HCT116 (cell line): ENCODE data around the gene STOML2. TPM values are rescaled to one million over a fixed set of nuclear protein-coding genes. Genes with fewer than 3 reads are reported as not detected.

Experiments used
- ATAC-seq: fragments of 200-7000 bp; cut with Tn5 transposase; 2 replicates; pipeline ENCODE4 v1.9.1; 2020; ENCODE audit warnings: mild to moderate bottlenecking, moderate library complexity
- BruUV-seq: library from RNA; stranded (reverse); fragments of 400-500 nt; replicated peaks from 2 replicates; lab custom pipeline; 2021; lab: Mats Ljungman, UMichigan
- CTCF ChIA-PET: fragments of 300-600 bp; sonication (Branson Sonifier 250); formaldehyde crosslinking; loops from one replicate; lab custom pipeline; 2021; ENCODE audit warnings: antibody characterized with exemption; lab: Charles Lee
- POLR2A ChIA-PET: fragments of 300-600, 350-600 bp; sonication (Branson Sonifier 250); formaldehyde crosslinking; loops from one replicate; lab custom pipeline; 2021; ENCODE audit warnings: antibody characterized with exemption; lab: Charles Lee
- RAD21 ChIA-PET, 2 experiments: fragments of 300-600 bp; sonication (Branson Sonifier 250); formaldehyde crosslinking; loops; one replicate each; lab custom pipeline; 2023; ENCODE audit warnings: low total read pairs in 2 of 2; ENCODE audit not compliant: uncharacterized antibody in 2 of 2, unreplicated experiment in 2 of 2, low non-redundant PET in 1 of 2; lab: Charles Lee
- DNase-seq: peaks from one replicate; pipeline ENCODE4 v3.0.0-alpha.2; 2010; ENCODE audit warnings: low read depth, low spot score
- H2AFZ ChIP-seq: fragments of 200-600 bp; shearing (Covaris generic), sonication (generic); 2 replicates; pipeline ENCODE4 v1.6.1; 2017; ENCODE audit warnings: low read depth, mixed run types, mixed read lengths, antibody characterized with exemption, low read length; ENCODE audit not compliant: poor library complexity, severe bottlenecking
- H3K27ac ChIP-seq: 2 replicates; pipeline ENCODE4 v1.5.1; 2012; ENCODE audit warnings: low read depth, low read length
- H3K27me3 ChIP-seq: fragments of 200-600 bp; sonication (generic); 2 replicates; pipeline ENCODE4 v1.6.1; 2016; ENCODE audit warnings: mixed run types, low read length, mixed read lengths; ENCODE audit not compliant: insufficient read depth
- H3K36me3 ChIP-seq, 2 experiments: fragments of 200-500 bp in 1 of 2; fragments of 200-600 bp in 1 of 2; sonication (Bioruptor generic) in 1 of 2; sonication (generic) in 1 of 2; 2 replicates each; pipeline versions ENCODE4 v1.5.1 to v1.6.1; 2014 to 2016; ENCODE audit warnings: low read length in 2 of 2, inconsistent platforms in 1 of 2, mixed read lengths in 1 of 2, mixed run types in 1 of 2; ENCODE audit not compliant: insufficient read depth in 2 of 2, control insufficient read depth in 1 of 2
- H3K4me1 ChIP-seq, 2 experiments: fragments of 200-600 bp in 1 of 2; sonication (generic) in 1 of 2; 2 replicates each; pipeline versions ENCODE4 v1.5.1 to v1.6.1; 2012 to 2017; ENCODE audit warnings: low read length in 2 of 2, inconsistent platforms in 1 of 2, mild to moderate bottlenecking in 1 of 2, mixed read lengths in 1 of 2, mixed run types in 1 of 2, moderate library complexity in 1 of 2; ENCODE audit not compliant: insufficient read depth in 2 of 2, control insufficient read depth in 1 of 2
- H3K4me2 ChIP-seq: fragments of 200-600 bp; sonication (generic); 2 replicates; pipeline ENCODE4 v1.6.1; 2017; ENCODE audit warnings: mixed run types, low read length, mixed read lengths
- H3K4me3 ChIP-seq, 2 experiments: fragments of 200-600 bp in 1 of 2; sonication (generic) in 1 of 2; replicated peaks in 1 of 2; 2 replicates each; pipeline ENCODE4 v1.5.1; 2011 to 2016; ENCODE audit warnings: low read length in 2 of 2, control low read depth in 1 of 2, low read depth in 1 of 2, mild to moderate bottlenecking in 1 of 2, mixed read lengths in 1 of 2, mixed run types in 1 of 2
- H3K79me2 ChIP-seq: fragments of 200-600 bp; sonication (generic); 2 replicates; pipeline ENCODE4 v1.6.1; 2017; ENCODE audit warnings: mild to moderate bottlenecking, mixed run types, low read length, moderate library complexity, mixed read lengths; ENCODE audit not compliant: insufficient read depth
- H3K9ac ChIP-seq: fragments of 200-600 bp; sonication (generic); 2 replicates; pipeline ENCODE4 v1.6.1; 2016; ENCODE audit warnings: low read length, mixed read lengths
- H3K9me2 ChIP-seq: fragments of 200-600 bp; sonication (generic), shearing (Covaris generic); 2 replicates; pipeline ENCODE4 v1.6.1; 2017; ENCODE audit warnings: mixed run types, mild to moderate bottlenecking, moderate library complexity; ENCODE audit not compliant: insufficient read depth
- H3K9me3 ChIP-seq, 2 experiments: fragments of 200-500 bp in 1 of 2; fragments of 200-600 bp in 1 of 2; sonication (Bioruptor generic) in 1 of 2; sonication (generic) in 1 of 2; 2 replicates each; pipeline ENCODE4 v1.6.1; 2014 to 2017; ENCODE audit warnings: low read length in 2 of 2, mixed read lengths in 2 of 2, inconsistent platforms in 1 of 2, low read depth in 1 of 2, mild to moderate bottlenecking in 1 of 2, mixed run types in 1 of 2, moderate library complexity in 1 of 2; ENCODE audit not compliant: control insufficient read depth in 1 of 2, insufficient read depth in 1 of 2
- H4K20me1 ChIP-seq: fragments of 200-600 bp; sonication (generic), shearing (Covaris generic); 2 replicates; pipeline ENCODE4 v1.6.1; 2017; ENCODE audit warnings: mixed run types, mild to moderate bottlenecking, moderate library complexity; ENCODE audit not compliant: insufficient read depth
- EZH2 ChIP-seq: fragments of 200-600 bp; sonication (generic); IDR thresholded peaks from 2 replicates; pipeline ENCODE4 v1.6.1; 2017; ENCODE audit warnings: antibody characterized with exemption, mixed run types
- EZH2phosphoT487 ChIP-seq: fragments of 200-600 bp; IDR thresholded peaks from 2 replicates; pipeline ENCODE4 v1.6.1; 2018; ENCODE audit warnings: antibody characterized with exemption, borderline replicate concordance
- RAD21 ChIP-seq: IDR thresholded peaks from 2 replicates; pipeline ENCODE4 v1.6.1; 2012; ENCODE audit warnings: low read depth, mild to moderate bottlenecking
- SIN3A ChIP-seq: IDR thresholded peaks from 2 replicates; pipeline ENCODE4 v1.6.1; 2012; ENCODE audit warnings: low read depth
- TCF7L2 ChIP-seq: IDR thresholded peaks from 2 replicates; pipeline ENCODE4 v1.7.0; 2011; ENCODE audit warnings: borderline replicate concordance, inconsistent platforms; ENCODE audit not compliant: insufficient read depth, insufficient read length; ENCODE audit errors: extremely low read depth
- YY1 ChIP-seq: IDR thresholded peaks from 2 replicates; pipeline ENCODE4 v1.6.1; 2011; ENCODE audit warnings: low read length, low read depth, moderate library complexity, mild to moderate bottlenecking; ENCODE audit not compliant: insufficient replicate concordance; ENCODE audit errors: extremely low read depth
- intact Hi-C: fragments of 100-400 bp; cut with micrococcal nuclease; formaldehyde crosslinking; loops from 2 replicates; pipeline ENCODE4 v1.10.0; 2022
- total RNA-seq: library from RNA; stranded (reverse); gene quantifications from one replicate; pipeline ENCODE4 v1.2.1, GENCODE V29; 2021; ENCODE audit not compliant: unreplicated experiment

Gene STOML2
- total RNA-seq, 1 experiment from 2014 or later = 245 TPM

- DNase-seq (no peak), ATAC-seq (no peak)
- H3K27ac ChIP-seq = no peak overlapping the region
- H3K79me2 ChIP-seq = no peaks in the 10 kb centered on the region
- TF ChIP-seq RAD21 (no peak), EZH2phosphoT487 (no peak), EZH2 (no peak), SIN3A (no peak), YY1 (no peak), TCF7L2 (no peak)
- no TSS peak for BruUV-seq
- H3K27me3 ChIP-seq = no peaks in the 10 kb centered on the region
- ChIA-PET POLR2A (no interaction called here), CTCF (no interaction called here), RAD21 (no interaction called here)
- H3K4me2 ChIP-seq = no peak overlapping the region
- H3K4me3 ChIP-seq = no peak overlapping the region
- H4K20me1 ChIP-seq = no peaks in the 10 kb centered on the region
- H3K9me3 ChIP-seq = peaks cover 3 to 7% of the 10 kb centered on the region in 2 experiments; a peak in 2 of 4 replicates
- no peak overlapping the region for H2AFZ ChIP-seq
- H3K4me1 ChIP-seq = no peaks in the 10 kb centered on the region
- intact Hi-C loops = no loop called here
- no peak overlapping the region for H3K9ac ChIP-seq
- H3K9me2 ChIP-seq = no peaks in the 10 kb centered on the region
- H3K36me3 ChIP-seq = no peaks in the 10 kb centered on the region
Observed at GRCh38 chr9:35136866-35137265, 33.9 kb upstream of the STOML2 start.

DNA sequence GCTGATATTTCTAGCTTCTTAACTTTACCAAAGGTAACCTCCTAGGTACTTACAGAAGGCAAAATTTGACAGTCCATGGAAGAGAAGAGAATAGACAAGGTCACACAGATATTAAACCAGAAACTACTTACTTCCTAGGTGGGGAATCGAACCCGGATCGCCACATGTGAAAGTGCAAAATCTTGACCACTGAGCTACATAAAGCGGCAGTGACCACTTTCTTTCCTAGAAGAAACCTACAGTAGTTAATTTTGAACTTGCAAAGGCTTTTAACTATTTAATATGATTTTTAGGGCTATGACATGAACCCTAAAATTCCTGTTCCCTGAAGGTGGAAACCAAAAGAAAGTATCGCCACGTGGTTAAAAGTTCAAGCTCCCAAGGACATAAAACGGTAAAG, 33.1 kb upstream of the STOML2 start:
- no peaks in the 10 kb centered on the region for H3K36me3 ChIP-seq
- H3K9ac ChIP-seq = no peak overlapping the region
- no peaks in the 10 kb centered on the region for H3K79me2 ChIP-seq
- no peaks in the 10 kb centered on the region for H4K20me1 ChIP-seq
- no peaks in the 10 kb centered on the region for H3K4me1 ChIP-seq
- no peaks in the 10 kb centered on the region for H3K9me2 ChIP-seq
- ChIA-PET RAD21 (no interaction called here), CTCF (interaction anchor here (1.4 kb wide), 1 partner anchor 20 kb away, joined by 3 read pairs; the partner anchor contains the start of gene ATOSB), POLR2A (no interaction called here)
- no TSS peak for BruUV-seq
- no peak overlapping the region for H3K4me2 ChIP-seq
- intact Hi-C loops = no loop called here
- no peak overlapping the region for H3K27ac ChIP-seq
- no peaks in the 10 kb centered on the region; a peak in 2 of 4 replicates for H3K9me3 ChIP-seq
- H2AFZ ChIP-seq = no peak overlapping the region
- ATAC-seq (no peak), DNase-seq (no peak)
- TF ChIP-seq YY1 = no peak
- no peaks in the 10 kb centered on the region for H3K27me3 ChIP-seq
- no peak overlapping the region for H3K4me3 ChIP-seq
